ENCODE measurements around the gene LILRB1.
"Not testable (repeated sequence)": the region's sequence is repeated elsewhere in the genome, so short reads cannot be mapped to it uniquely, and the experiment has no call there.

Gene LILRB1

DNA sequence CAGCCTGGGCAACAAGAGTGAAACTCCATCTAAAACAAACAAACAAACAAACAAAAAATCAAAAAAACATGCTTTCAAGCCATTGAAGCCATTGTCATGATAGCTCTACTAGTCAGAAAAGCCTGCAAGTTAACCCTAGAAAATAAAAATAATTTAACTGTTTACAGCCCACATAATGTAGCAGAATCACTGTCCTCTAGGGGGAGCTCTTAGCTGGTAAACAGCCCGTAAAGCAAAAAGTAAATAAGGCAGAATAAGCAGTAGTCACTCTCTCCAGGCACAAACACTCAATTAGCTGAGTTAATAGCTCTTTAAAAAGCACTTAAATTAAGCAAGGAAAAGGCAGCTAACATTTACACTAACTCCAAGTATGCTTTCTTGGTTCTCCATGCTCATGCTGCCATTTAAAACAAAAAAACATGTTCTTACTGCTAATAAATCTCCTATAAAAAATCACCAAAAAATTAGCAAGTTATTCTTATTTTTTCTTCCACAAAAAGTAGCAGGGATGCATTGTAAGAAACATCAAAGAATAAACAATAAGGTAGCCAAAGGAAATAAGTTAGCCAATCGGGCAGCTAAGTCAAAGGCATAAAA lies 43.8 kb downstream of the LILRB1 start:
- no peak overlapping the region for H3K27ac ChIP-seq
- no peak for TF ChIP-seq ZFX (IDR thresholded peaks at IDR 0.05)
- TF ChIP-seq, protein P1, sequence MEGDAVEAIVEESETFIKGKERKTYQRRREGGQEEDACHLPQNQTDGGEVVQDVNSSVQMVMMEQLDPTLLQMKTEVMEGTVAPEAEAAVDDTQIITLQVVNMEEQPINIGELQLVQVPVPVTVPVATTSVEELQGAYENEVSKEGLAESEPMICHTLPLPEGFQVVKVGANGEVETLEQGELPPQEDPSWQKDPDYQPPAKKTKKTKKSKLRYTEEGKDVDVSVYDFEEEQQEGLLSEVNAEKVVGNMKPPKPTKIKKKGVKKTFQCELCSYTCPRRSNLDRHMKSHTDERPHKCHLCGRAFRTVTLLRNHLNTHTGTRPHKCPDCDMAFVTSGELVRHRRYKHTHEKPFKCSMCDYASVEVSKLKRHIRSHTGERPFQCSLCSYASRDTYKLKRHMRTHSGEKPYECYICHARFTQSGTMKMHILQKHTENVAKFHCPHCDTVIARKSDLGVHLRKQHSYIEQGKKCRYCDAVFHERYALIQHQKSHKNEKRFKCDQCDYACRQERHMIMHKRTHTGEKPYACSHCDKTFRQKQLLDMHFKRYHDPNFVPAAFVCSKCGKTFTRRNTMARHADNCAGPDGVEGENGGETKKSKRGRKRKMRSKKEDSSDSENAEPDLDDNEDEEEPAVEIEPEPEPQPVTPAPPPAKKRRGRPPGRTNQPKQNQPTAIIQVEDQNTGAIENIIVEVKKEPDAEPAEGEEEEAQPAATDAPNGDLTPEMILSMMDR (conservative IDR thresholded peaks at IDR 0.05) = peak; percentile 95

DNA sequence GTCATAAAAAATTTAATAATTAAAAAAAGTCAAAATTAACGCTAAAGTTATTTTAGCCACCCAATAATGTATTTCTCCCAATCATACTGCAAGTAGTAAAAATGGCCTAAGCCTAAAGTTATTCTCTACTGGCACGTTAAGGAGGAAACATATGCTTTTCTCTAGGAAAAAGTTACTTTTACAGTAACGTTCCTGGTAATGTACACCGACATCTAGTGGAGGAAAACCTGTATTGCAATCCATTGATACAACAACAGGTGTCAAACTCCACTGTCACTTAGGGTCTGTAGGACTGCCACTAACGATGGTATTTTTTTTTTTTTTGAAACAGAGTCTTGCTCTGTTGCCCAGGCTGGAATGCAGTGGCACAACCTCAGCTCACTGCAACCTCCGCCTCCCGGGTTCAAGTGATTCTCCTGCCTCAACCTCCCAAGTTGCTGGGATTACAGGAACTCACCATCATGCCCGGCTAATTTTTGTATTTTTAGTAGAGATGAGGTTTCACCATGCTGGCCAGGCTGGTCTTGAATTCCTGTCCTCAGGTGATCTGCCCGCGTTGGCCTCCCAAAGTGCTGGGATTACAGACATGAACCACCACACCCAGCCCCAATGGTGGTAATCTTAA lies 46.0 kb downstream of the LILRB1 start:
- H3K27ac ChIP-seq = not testable (repeated sequence)
- TF ChIP-seq, protein P1 (conservative IDR thresholded peaks at IDR 0.05) = peak; percentile 94

DNA sequence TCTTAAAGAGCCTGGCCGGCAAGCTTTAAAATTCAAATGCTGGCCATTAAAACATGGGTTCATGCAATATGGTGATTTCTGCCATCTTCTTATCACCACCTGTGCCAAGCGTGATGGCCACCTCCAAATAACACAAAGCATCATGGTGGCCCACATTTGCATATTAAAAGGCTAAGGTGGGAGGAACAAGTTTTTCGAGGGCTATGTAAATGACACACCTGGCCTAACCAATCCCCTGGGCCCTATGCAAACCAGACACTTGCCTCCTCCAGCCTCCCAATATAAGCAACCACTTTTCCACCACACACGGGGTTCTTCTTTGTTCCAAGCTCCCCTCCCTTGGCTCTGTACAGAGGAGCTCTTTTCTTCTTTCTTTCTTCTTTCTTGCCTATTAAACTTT lies 46.9 kb downstream of the LILRB1 start:
- TF ChIP-seq ZFX (IDR thresholded peaks at IDR 0.05) = no peak
- TF ChIP-seq, protein P1 (conservative IDR thresholded peaks at IDR 0.05) = no peak
- H3K27ac ChIP-seq = no peak overlapping the region

DNA sequence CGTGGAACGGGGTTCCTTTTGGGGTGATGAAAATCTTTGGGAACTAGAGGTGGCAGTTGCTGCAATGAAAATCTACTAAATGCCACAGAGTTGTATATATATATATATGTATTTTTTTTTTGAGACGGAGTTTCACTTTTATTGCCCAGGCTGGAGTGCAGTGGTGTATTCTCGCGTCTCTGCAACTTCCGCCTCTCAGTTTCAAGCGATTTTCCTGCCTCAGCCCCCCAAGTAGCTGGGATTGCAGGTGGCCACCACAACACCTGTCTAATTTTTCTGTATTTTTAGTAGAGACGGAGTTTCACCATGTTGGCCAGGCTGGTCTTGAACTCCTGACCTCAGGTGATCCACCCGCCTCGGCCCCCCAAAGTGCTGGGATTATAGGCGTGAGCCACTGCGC lies 51.3 kb downstream of the LILRB1 start:
- H3K27ac ChIP-seq = not testable (repeated sequence)

DNA sequence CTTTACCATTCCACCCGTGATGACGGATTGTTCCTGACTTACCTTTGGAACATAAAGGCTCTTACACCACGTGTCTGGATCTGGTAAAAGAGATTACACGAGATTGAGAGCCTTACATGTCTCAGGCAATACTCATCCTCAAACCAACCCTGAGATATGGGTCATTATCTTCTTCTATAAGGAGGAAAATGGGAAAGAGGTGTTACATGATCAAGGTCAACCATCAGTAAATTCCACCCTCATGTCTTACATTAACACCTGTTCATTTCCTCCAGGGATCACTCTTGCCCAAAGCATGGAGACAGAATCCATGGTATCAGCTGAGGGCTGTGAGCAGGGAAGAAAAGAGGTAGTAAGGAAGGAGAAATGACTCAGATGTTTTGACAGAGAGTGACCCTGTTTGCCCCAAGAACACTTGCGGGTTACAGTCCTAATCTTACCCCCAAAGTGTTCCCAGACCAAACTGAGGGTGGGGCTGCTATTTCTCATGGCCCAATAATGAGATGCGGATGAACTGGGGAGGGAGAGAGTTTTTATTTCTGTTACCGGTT lies 52.1 kb downstream of the LILRB1 start:
- H3K27ac ChIP-seq = no peak overlapping the region
- TF ChIP-seq ZFX (IDR thresholded peaks at IDR 0.05) = no peak
- TF ChIP-seq, protein P1 (conservative IDR thresholded peaks at IDR 0.05) = no peak

DNA sequence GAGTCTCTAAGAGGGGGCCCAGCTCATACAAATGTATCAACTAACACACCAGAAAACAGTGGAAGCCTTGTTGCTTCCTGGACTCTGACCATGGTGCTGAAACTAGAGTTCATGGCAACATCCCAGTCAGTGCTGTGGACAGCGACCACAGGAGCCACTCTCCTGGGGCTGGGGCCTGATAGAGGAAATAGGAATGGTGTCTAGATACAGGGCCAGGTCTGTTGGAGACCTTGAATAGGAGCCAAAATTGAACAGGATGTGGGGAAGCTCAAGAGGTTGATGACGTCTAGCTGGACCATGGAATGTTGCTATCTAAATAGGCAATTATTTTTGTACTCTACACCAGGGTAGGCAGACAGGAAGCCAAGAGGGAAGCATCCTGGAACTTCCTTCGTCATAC lies 54.2 kb downstream of the LILRB1 start:
- TF ChIP-seq ZFX (IDR thresholded peaks at IDR 0.05) = no peak
- TF ChIP-seq, protein P1 (conservative IDR thresholded peaks at IDR 0.05) = no peak
- no peak overlapping the region for H3K27ac ChIP-seq

All from C4-2B (cell line).